ENCODE data around the gene ATG10. TPM values are rescaled to one million over a fixed set of nuclear protein-coding genes. Genes with fewer than 3 reads are reported as not detected.

The ATG10 gene
- total and polyA plus RNA-seq, 2 of the 8 experiments (the other 6 are each of a cell fraction or from before 2014, with no cell fraction given) = 3.7 to 8.8 TPM

DNA sequence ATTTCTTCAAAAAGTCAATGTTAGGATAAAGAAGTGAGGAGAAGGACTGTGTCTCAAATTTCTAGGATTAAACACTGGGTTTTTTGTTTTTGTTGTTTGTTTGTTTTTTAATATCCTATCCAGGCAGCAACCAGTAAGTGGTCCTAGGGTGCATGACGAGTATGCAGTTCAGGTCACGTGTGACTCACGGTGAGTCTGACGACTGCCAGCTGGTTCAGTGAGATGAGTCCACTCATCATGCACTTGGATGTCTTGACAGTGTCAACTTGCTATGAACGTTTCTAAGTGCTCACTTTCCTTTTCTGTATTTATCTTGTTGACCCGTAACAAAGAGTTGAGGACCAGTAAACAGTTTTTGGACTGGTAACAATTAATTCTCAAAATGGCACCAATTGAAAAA, 32.7 kb downstream of the ATG10 start:
- H3K36me3 ChIP-seq (ENCODE audit: control insufficient read depth in 2 of 4, insufficient read depth in 4 of 4, low read length in 3 of 4) = no peaks in the 10 kb centered on the region
- no peak overlapping the region for H4K8ac ChIP-seq (ENCODE audit: extremely low read depth, insufficient read depth, low read length)
- H2AFZ ChIP-seq (ENCODE audit: low read length) = no peak overlapping the region
- H3K4me2 ChIP-seq (ENCODE audit: insufficient read depth in 1 of 2, low read depth in 2 of 2, low read length in 2 of 2) = no peak overlapping the region
- H3K4me3 ChIP-seq (ENCODE audit: extremely low read depth in 1 of 4, insufficient read depth in 2 of 4, low read depth in 3 of 4, low read length in 4 of 4) = no peak overlapping the region
- ChIA-PET POLR2A (ENCODE audit: partially characterized antibody) (interaction anchor here (0.6 kb wide), 1 partner anchor 197 kb away, joined by 4 read pairs; no protein-coding TSS in a partner anchor), CTCF (ENCODE audit: partially characterized antibody) (interaction anchor here (0.7 kb wide), 1 partner anchor 166 kb away, joined by 3 read pairs; no protein-coding TSS in a partner anchor)
- no peaks in the 10 kb centered on the region for H3K79me2 ChIP-seq (ENCODE audit: control insufficient read depth in 1 of 2, insufficient read depth in 2 of 2, low read length in 2 of 2)
- no peaks in the 10 kb centered on the region for H3K27me3 ChIP-seq (replicated peaks in 1 of 4; ENCODE audit: control insufficient read depth in 3 of 4, extremely low read depth in 1 of 4, insufficient read depth in 3 of 4, low read length in 3 of 4)
- no peak overlapping the region for H2AK5ac ChIP-seq (ENCODE audit: low read depth, low read length)
- H4K20me1 ChIP-seq (replicated peaks in 1 of 2; ENCODE audit: control insufficient read depth in 1 of 2, insufficient read depth in 2 of 2, low read length in 2 of 2) = no peaks in the 10 kb centered on the region
- H4K91ac ChIP-seq (replicated peaks; ENCODE audit: insufficient read length, low read length) = no peak overlapping the region
- DNase-seq (ENCODE audit: low read depth in 1 of 2, low spot score in 2 of 2) (no peak), FAIRE-seq (no peak)
- H3K9me3 ChIP-seq (ENCODE audit: insufficient read depth in 2 of 2, low read depth in 1 of 2, low read length in 1 of 2) = no peaks in the 10 kb centered on the region
- no peak overlapping the region for H2BK12ac ChIP-seq (ENCODE audit: low read depth, low read length)
- no peak overlapping the region for H3K14ac ChIP-seq (ENCODE audit: insufficient read length)
- H3K9ac ChIP-seq (replicated peaks in 1 of 4; ENCODE audit: extremely low read depth in 1 of 4, low read depth in 3 of 4, low read length in 3 of 4) = no peak overlapping the region
- no peak overlapping the region for H4K5ac ChIP-seq (ENCODE audit: insufficient read length, low read depth, low read length)
- no peak overlapping the region for H2BK120ac ChIP-seq (replicated peaks; ENCODE audit: low read depth, low read length)
- H3K4me1 ChIP-seq (replicated peaks in 1 of 4; ENCODE audit: control insufficient read depth in 3 of 4, insufficient read depth in 4 of 4, low read length in 3 of 4) = no peaks in the 10 kb centered on the region
- H3K23me2 ChIP-seq (ENCODE audit: low read depth, low read length) = no peaks in the 10 kb centered on the region
- no peak overlapping the region for H2BK20ac ChIP-seq (ENCODE audit: low read length)
- no peak overlapping the region for H3K56ac ChIP-seq (replicated peaks; ENCODE audit: insufficient read length, low read depth, low read length)
- no peak overlapping the region for H3K18ac ChIP-seq (ENCODE audit: extremely low read depth, low read length)
- H3K23ac ChIP-seq (ENCODE audit: insufficient read length) = peak overlapping the region; percentile 76
- no peak overlapping the region for H2BK5ac ChIP-seq (ENCODE audit: low read depth, low read length)
- no peak overlapping the region for H2BK15ac ChIP-seq (ENCODE audit: low read length)
- H3K4ac ChIP-seq (replicated peaks; ENCODE audit: insufficient read length, low read depth, low read length) = no peak overlapping the region
- peaks cover 2% of the 10 kb centered on the region; the same call in 1 of the 2 replicates for H3K79me1 ChIP-seq (ENCODE audit: low read depth, low read length)
- H3K27ac ChIP-seq (ENCODE audit: low read depth, low read length) = no peak overlapping the region
- WGBS, 2 experiments (ENCODE audit: extremely low coverage in 1 of 2, insufficient coverage in 1 of 2, insufficient read length in 1 of 2, insufficient replicate concordance in 2 of 2, low coverage in 1 of 2, low lambda C conversion rate in 2 of 2, missing lambda C conversion rate in 1 of 2) = 92% methylated on average over 6 of the region's 6 CpGs; no CpG with 5 or more reads in 1 of the 2 experiments
- TF ChIP-seq TAF1 (IDR thresholded peaks at IDR 0.05; ENCODE audit: low read depth, low read length) (no peak), SP4 (IDR thresholded peaks at IDR 0.05; ENCODE audit: low read length) (no peak), PHF8 (conservative IDR thresholded peaks at IDR 0.05; ENCODE audit: low read depth, low read length) (no peak), ASH2L (IDR thresholded peaks at IDR 0.05; ENCODE audit: low read length) (no peak), EZH2 (IDR thresholded peaks at IDR 0.05; ENCODE audit: low read depth, low read length, severe bottlenecking) (no peak), BRCA1 (IDR thresholded peaks at IDR 0.05; ENCODE audit: low read depth, low read length) (no peak), SIRT6 (IDR thresholded peaks at IDR 0.05; ENCODE audit: low read length) (no peak), GABPA (IDR thresholded peaks at IDR 0.05; ENCODE audit: borderline replicate concordance, insufficient read depth, low read length) (no peak)
- TF ChIP-seq, protein P1, sequence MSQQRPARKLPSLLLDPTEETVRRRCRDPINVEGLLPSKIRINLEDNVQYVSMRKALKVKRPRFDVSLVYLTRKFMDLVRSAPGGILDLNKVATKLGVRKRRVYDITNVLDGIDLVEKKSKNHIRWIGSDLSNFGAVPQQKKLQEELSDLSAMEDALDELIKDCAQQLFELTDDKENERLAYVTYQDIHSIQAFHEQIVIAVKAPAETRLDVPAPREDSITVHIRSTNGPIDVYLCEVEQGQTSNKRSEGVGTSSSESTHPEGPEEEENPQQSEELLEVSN (IDR thresholded peaks at IDR 0.05) = no peak
- TF ChIP-seq, protein P2, sequence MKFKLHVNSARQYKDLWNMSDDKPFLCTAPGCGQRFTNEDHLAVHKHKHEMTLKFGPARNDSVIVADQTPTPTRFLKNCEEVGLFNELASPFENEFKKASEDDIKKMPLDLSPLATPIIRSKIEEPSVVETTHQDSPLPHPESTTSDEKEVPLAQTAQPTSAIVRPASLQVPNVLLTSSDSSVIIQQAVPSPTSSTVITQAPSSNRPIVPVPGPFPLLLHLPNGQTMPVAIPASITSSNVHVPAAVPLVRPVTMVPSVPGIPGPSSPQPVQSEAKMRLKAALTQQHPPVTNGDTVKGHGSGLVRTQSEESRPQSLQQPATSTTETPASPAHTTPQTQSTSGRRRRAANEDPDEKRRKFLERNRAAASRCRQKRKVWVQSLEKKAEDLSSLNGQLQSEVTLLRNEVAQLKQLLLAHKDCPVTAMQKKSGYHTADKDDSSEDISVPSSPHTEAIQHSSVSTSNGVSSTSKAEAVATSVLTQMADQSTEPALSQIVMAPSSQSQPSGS (IDR thresholded peaks at IDR 0.05; ENCODE audit: low read length) = no peak
- TF ChIP-seq, protein P3, sequence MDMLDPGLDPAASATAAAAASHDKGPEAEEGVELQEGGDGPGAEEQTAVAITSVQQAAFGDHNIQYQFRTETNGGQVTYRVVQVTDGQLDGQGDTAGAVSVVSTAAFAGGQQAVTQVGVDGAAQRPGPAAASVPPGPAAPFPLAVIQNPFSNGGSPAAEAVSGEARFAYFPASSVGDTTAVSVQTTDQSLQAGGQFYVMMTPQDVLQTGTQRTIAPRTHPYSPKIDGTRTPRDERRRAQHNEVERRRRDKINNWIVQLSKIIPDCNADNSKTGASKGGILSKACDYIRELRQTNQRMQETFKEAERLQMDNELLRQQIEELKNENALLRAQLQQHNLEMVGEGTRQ (IDR thresholded peaks at IDR 0.05; ENCODE audit: low read length) = no peak

All from H1 (cell line).